Sigmoid colon (tissue), 7 donors: Measurements from ENCODE around the gene ANK2. TPM values are rescaled to one million over a fixed set of nuclear protein-coding genes. Genes with fewer than 3 reads are reported as not detected.

Source experiments
- DNase-seq: peaks from one replicate; pipeline ENCODE4 v3.0.0-alpha.2; 2019
- H3K27ac ChIP-seq, 4 donors: fragments of 200-600 bp; sonication (generic); one replicate each; pipeline ENCODE4 v1.5.1; 2016 to 2019; ENCODE audit warnings: mild to moderate bottlenecking in 1 of 4
- H3K27me3 ChIP-seq, 3 donors: fragments of 200-600 bp; sonication (generic); one replicate each; pipeline ENCODE4 v1.5.1; 2019; ENCODE audit warnings: mild to moderate bottlenecking in 1 of 3
- H3K36me3 ChIP-seq, 4 donors: fragments of 200-600 bp; sonication (generic); one replicate each; pipeline ENCODE4 v1.5.1; 2016 to 2019
- H3K4me1 ChIP-seq, 4 donors: fragments of 200-600 bp; sonication (generic); one replicate each; pipeline ENCODE4 v1.5.1; 2017 to 2019
- H3K4me3 ChIP-seq, 4 donors: fragments of 200-600 bp; sonication (generic); one replicate each; pipeline ENCODE4 v1.5.1; 2017 to 2019; ENCODE audit warnings: mild to moderate bottlenecking in 2 of 4, moderate library complexity in 1 of 4
- H3K9me3 ChIP-seq, 4 donors: fragments of 200-600 bp in 3 of 4; sonication (generic) in 3 of 4; one replicate each; pipeline versions ENCODE4 v1.5.1 to v1.6.1; 2013 to 2019
- EP300 ChIP-seq, 4 donors: sonication (generic); formaldehyde crosslinking; IDR thresholded peaks; one replicate each; pipeline ENCODE4 v1.6.1; 2017; ENCODE audit warnings: antibody characterized with exemption in 4 of 4
- POLR2A ChIP-seq, 2 donors: fragments of 450-650 bp; IDR thresholded peaks; one replicate each; pipeline ENCODE4 v1.6.1; 2016; ENCODE audit warnings: antibody characterized with exemption in 2 of 2, mild to moderate bottlenecking in 2 of 2, moderate library complexity in 2 of 2
- POLR2AphosphoS5 ChIP-seq, 4 donors: sonication (generic); formaldehyde crosslinking; IDR thresholded peaks; one replicate each; pipeline ENCODE4 v1.6.1; 2017; ENCODE audit warnings: antibody characterized with exemption in 4 of 4
- WGBS, 2 donors: extraction: QIAGEN DNeasy Blood & Tissue Kit; methylation state at CpG; one replicate each; pipeline ENCODE4 v1.1.7; 2013; 5-methylcytosine and 5-hydroxymethylcytosine counted together
- intact Hi-C: fragments of 100-400 bp; cut with DNase I; formaldehyde crosslinking; loops from one replicate; pipeline ENCODE4 v1.15.1; 2023
- polyA plus RNA-seq, 3 donors: library from polyadenylated mRNA; stranded (reverse); fragments of 200-250 nt; gene quantifications; one replicate each; pipeline ENCODE4 v1.2.3, GENCODE V29; 2013
- total RNA-seq, 4 donors: library from RNA; depleted of rRNA; stranded (reverse); fragments of >200 nt; gene quantifications; one replicate each; pipeline ENCODE4 v1.1.0, GENCODE V29; 2016
- TF ChIP-seq, protein P1 (sequence below), 4 experiments: fragments of 450-650 bp in 3 of 4; fragments of 200-600 bp in 1 of 4; IDR thresholded peaks; one replicate each; pipeline ENCODE4 v1.5.1; 2016 to 2019; ENCODE audit warnings: antibody characterized with exemption in 4 of 4, mild to moderate bottlenecking in 3 of 4, moderate library complexity in 2 of 4
- donor health status: healthy with polysubstance abuse.
- donor health status: Bipolar disorder and iron deficiency.
- donor health status: healthy.

The ANK2 gene
- total and polyA plus RNA-seq, 7 donors: 1.4 to 141 (median 69.8) TPM

DNA sequence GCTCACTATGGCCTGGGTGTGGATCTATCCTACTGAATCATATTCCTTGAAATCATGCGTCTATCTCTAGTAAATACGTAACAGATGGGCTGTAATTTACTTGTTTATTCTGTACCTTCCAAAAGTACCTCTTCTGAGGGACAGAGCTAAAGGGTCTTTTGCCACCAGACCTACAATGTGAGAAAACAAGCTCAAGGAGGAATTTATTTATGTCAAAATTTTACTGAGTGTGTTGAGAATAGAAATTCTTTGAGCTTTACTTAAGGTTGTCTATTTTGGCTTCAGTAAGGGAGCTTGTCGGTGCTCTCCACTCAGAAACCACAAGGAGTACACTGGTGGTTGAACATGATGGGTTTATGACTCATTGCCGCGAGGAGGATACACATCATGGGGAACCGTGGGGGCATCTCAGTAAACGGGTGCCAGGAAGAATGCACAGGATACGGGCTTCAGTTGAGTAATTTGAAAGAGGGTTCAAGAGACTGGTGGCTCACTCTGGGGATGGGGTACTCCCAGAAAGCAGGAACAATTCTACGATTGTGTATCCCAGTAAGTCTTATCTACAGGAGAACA, 3.0 kb downstream of the ANK2 start:
- peaks cover 0 to 16% (median 14%) of the 10 kb centered on the region in 4 donors for H3K4me1 ChIP-seq
- no peak for TF ChIP-seq POLR2AphosphoS5 (IDR thresholded peaks at IDR 0.05)
- TF ChIP-seq POLR2A (IDR thresholded peaks at IDR 0.05): no peak
- no peak for TF ChIP-seq EP300 (IDR thresholded peaks at IDR 0.05)
- TF ChIP-seq, protein P1, sequence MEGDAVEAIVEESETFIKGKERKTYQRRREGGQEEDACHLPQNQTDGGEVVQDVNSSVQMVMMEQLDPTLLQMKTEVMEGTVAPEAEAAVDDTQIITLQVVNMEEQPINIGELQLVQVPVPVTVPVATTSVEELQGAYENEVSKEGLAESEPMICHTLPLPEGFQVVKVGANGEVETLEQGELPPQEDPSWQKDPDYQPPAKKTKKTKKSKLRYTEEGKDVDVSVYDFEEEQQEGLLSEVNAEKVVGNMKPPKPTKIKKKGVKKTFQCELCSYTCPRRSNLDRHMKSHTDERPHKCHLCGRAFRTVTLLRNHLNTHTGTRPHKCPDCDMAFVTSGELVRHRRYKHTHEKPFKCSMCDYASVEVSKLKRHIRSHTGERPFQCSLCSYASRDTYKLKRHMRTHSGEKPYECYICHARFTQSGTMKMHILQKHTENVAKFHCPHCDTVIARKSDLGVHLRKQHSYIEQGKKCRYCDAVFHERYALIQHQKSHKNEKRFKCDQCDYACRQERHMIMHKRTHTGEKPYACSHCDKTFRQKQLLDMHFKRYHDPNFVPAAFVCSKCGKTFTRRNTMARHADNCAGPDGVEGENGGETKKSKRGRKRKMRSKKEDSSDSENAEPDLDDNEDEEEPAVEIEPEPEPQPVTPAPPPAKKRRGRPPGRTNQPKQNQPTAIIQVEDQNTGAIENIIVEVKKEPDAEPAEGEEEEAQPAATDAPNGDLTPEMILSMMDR (IDR thresholded peaks at IDR 0.05): no peak
- WGBS, 2 donors: 57 to 73% methylated on average over 9 of the region's 9 CpGs
- intact Hi-C loops: no loop called here
- no peaks in the 10 kb centered on the region for H3K27me3 ChIP-seq
- peak overlapping the region in 1 of 4 donors; percentile 15 for H3K27ac ChIP-seq
- H3K36me3 ChIP-seq: no peaks in the 10 kb centered on the region
- H3K4me3 ChIP-seq: peak overlapping the region in 1 of 4 donors; percentile 37
- H3K9me3 ChIP-seq: no peaks in the 10 kb centered on the region
- no peak for DNase-seq

DNA sequence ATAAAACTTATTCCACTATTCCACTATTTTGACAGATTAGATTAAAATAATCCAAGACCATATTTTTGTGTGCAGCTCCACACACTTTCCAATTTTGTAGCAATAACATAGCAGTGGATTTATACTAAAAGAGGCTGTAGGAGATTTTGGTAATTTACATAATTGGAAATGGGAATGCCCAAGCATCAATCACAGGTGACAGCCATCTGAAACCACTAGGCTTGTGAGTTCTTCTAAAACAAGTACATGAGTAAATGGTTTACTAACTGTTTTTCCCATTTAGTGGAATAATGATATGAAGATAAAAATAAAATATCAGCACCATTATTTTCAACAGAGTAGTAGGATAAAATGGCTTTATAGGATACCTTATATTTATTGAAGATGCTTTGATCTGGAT, 4.4 kb downstream of the ANK2 start:
- TF ChIP-seq EP300 (IDR thresholded peaks at IDR 0.05): no peak

DNA sequence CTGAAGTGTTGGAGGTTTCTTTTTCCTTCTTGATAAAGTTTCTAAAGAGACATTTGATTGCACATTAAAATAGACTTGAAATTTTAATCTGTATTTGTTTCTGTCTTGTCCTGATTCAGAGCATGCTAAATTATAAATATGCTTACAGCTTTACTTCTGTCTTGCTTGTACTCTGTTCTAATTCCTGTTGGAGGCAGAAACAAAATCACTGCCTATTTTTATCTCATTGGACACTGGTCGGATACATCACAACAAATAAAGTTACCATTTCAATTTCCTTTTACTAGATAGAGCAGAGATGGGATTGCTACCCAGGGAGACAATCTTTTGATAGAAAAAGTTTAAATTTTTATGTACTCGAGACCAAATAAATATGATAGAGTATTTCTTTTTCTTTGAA, 6.9 kb downstream of the ANK2 start:
- H3K4me1 ChIP-seq: no peaks in the 10 kb centered on the region
- no peaks in the 10 kb centered on the region for H3K36me3 ChIP-seq
- H3K4me3 ChIP-seq: no peak overlapping the region
- H3K27ac ChIP-seq: no peak overlapping the region
- intact Hi-C loops: no loop called here
- H3K9me3 ChIP-seq: no peaks in the 10 kb centered on the region
- 77 to 82% methylated on average over 2 of the region's 2 CpGs for WGBS, 2 donors
- H3K27me3 ChIP-seq: no peaks in the 10 kb centered on the region
- no peak for DNase-seq
- no peak for TF ChIP-seq POLR2AphosphoS5 (IDR thresholded peaks at IDR 0.05)
- TF ChIP-seq POLR2A (IDR thresholded peaks at IDR 0.05): no peak

More for the DNA sequence above, 4.4 kb downstream of the ANK2 start:
- H3K4me3 ChIP-seq: no peak overlapping the region
- intact Hi-C loops: no loop called here
- no peaks in the 10 kb centered on the region for H3K9me3 ChIP-seq
- H3K27ac ChIP-seq: no peak overlapping the region
- no peaks in the 10 kb centered on the region for H3K27me3 ChIP-seq
- H3K4me1 ChIP-seq: peaks cover 0 to 16% (median 14%) of the 10 kb centered on the region in 4 donors
- no peaks in the 10 kb centered on the region for H3K36me3 ChIP-seq
- DNase-seq: no peak

DNA sequence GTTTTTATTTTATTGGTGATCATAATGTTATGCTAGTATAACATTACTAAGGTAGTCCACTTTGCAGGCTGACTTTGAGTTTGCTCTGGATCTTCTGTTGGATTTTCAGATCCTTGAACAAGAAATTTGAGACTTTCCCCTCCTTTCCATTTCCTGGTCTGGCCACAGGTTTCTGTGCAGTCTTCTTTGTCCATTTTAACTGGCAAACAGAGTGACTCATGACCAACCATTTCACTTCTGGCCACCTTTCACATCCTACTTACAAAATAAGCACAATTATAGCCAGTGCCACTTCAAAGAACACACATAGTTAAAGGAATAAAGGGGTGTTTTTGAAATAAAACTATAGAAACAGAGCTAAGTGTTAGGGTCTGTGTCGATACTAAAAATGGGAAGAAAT, 8.4 kb downstream of the ANK2 start:
- 88 to 94% methylated on average over 1 of the region's 1 CpG for WGBS, 2 donors
- Histone ChIP-seq H3K27me3 (no peaks in the 10 kb centered on the region), H3K36me3 (no peaks in the 10 kb centered on the region), H3K4me3 (no peak overlapping the region), H3K4me1 (no peaks in the 10 kb centered on the region), H3K9me3 (no peaks in the 10 kb centered on the region), H3K27ac (no peak overlapping the region)
- intact Hi-C loops: no loop called here
- TF ChIP-seq, protein P1 (IDR thresholded peaks at IDR 0.05): no peak
- TF ChIP-seq POLR2A (IDR thresholded peaks at IDR 0.05) (no peak), POLR2AphosphoS5 (IDR thresholded peaks at IDR 0.05) (no peak), EP300 (IDR thresholded peaks at IDR 0.05) (no peak)
- no peak for DNase-seq

DNA sequence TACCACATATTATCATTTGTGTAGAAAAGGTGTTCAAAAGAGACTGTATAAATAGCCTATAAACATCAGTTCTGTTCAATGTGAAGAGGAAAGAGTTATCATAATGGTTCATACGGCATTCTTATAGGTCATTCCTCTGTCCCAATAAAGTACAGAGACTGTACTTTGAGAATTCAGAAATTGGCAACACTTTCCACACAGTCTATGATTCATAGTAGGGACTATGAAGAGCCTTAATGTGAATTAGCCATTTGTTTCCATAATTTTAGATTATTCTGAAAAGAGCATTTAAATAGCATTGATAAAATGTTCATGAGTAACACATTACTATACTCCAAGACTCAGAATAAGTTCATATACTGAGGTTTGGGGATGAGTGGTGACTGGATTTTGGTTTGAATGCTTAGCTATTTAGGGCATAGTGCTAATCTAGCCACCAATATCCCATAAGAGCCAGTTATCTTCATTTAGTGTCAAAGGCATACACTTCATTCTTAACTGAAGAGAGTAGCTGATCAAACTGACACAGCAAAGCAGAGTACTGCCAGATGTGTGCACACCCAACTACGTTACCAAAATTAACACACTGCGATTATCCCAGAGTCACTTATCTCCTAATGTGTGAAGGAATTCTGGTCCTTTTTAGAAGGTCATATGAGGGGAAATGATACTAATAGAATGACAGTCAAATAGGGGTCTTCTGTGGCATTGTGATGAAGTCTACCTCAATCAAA, 10.2 kb downstream of the ANK2 start:
- no peak for DNase-seq
- 85 to 90% methylated on average over 3 of the region's 3 CpGs for WGBS, 2 donors
- no peak overlapping the region for H3K27ac ChIP-seq
- no peaks in the 10 kb centered on the region for H3K36me3 ChIP-seq
- intact Hi-C loops: no loop called here
- H3K4me1 ChIP-seq: no peaks in the 10 kb centered on the region
- TF ChIP-seq POLR2AphosphoS5 (IDR thresholded peaks at IDR 0.05) (no peak), POLR2A (IDR thresholded peaks at IDR 0.05) (no peak), EP300 (IDR thresholded peaks at IDR 0.05) (no peak)
- TF ChIP-seq, protein P1 (IDR thresholded peaks at IDR 0.05): no peak
- no peaks in the 10 kb centered on the region for H3K27me3 ChIP-seq
- no peak overlapping the region for H3K4me3 ChIP-seq
- H3K9me3 ChIP-seq: no peaks in the 10 kb centered on the region
